AG04449 (cell line): Measurements from ENCODE around the gene BLCAP.

Experiments used
- CTCF ChIA-PET: fragments of 350-600 bp; formaldehyde crosslinking; extraction: SDS; loops from one replicate; lab custom pipeline; 2021; ENCODE audit warnings: antibody characterized with exemption; lab: Yijun Ruan, JAX
- POLR2A ChIA-PET: fragments of 400-600, 350-600 bp; formaldehyde crosslinking; extraction: SDS; loops from one replicate; lab custom pipeline; 2020; ENCODE audit warnings: antibody characterized with exemption, inconsistent platforms; lab: Yijun Ruan, JAX
- DNase-seq: peaks from one replicate; pipeline ENCODE4 v3.0.0-alpha.2; 2010; ENCODE audit warnings: low read depth, low spot score
- H3K4me3 ChIP-seq: 2 replicates; pipeline ENCODE4 v1.5.1; 2011; ENCODE audit warnings: low read depth, mild to moderate bottlenecking, control low read depth, low read length
- CTCF ChIP-seq: IDR thresholded peaks from one replicate; pipeline ENCODE4 v1.5.1; 2011; ENCODE audit warnings: mild to moderate bottlenecking, moderate library complexity, low read length, control low read depth, inconsistent platforms; ENCODE audit not compliant: insufficient read depth; ENCODE audit errors: missing control alignments

The BLCAP gene

DNA sequence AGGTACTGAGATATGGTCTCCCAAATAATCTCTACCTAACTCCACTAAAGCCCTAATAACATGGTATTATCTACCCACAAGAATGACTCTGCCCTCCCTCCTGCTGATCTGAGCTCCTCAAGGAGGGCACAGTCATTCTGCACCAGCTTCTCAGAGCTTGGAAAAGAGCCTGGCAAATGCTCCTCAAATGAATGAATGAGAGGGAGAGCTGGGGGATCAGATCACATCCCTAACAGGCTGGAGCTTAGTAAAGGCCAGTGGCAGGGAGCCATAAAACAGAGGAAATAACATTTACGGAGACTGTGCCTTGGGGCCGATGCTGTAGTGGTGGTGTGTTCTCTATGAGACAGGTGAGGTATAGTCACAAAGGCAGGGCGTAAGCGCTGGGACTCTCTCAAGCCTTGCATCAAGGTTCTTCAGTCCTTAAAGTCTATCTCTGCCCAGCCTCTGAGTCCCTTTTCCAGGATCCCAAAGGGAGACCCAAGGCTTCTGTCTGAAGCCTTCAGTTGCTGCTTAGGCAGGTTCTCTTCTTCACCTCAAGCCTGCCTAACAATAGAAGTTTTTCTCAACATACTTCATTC, 13.8 kb downstream of the BLCAP start:
- POLR2A ChIA-PET: interaction anchor here (0.5 to 1.5 kb wide), 2 partner anchors 14 to 302 kb away, joined by 3 to 4 read pairs; partner anchors contain the start of gene BLCAP
- no peak for DNase-seq

GRCh38 chr20:37511610-37512275, 15.9 kb downstream of the BLCAP start:
- DNase-seq: no peak
- no peak overlapping the region for H3K4me3 ChIP-seq
- ChIA-PET CTCF (interaction anchor here (0.8 to 1.5 kb wide), 3 partner anchors 9 to 316 kb away, joined by 3 to 4 read pairs (median 3); no protein-coding TSS in a partner anchor), POLR2A (interaction anchor here (0.6 kb wide), 1 partner anchor 121 kb away, joined by 5 read pairs; no protein-coding TSS in a partner anchor)
- no peak for TF ChIP-seq CTCF

More for the DNA sequence above, 13.8 kb downstream of the BLCAP start:
- no peak overlapping the region for H3K4me3 ChIP-seq
- TF ChIP-seq CTCF: no peak
- CTCF ChIA-PET: interaction anchor here (1.4 kb wide), 2 partner anchors 17 to 21 kb away, joined by 3 to 4 read pairs; no protein-coding TSS in a partner anchor

GRCh38 chr20:37510226-37510625, 17.4 kb downstream of the BLCAP start:
- DNase-seq: no peak
- H3K4me3 ChIP-seq: no peak overlapping the region
- POLR2A ChIA-PET: no interaction called here
- CTCF ChIA-PET: interaction anchor here (1.5 kb wide), 1 partner anchor 315 kb away, joined by 4 read pairs; no protein-coding TSS in a partner anchor
- TF ChIP-seq CTCF: no peak

DNA sequence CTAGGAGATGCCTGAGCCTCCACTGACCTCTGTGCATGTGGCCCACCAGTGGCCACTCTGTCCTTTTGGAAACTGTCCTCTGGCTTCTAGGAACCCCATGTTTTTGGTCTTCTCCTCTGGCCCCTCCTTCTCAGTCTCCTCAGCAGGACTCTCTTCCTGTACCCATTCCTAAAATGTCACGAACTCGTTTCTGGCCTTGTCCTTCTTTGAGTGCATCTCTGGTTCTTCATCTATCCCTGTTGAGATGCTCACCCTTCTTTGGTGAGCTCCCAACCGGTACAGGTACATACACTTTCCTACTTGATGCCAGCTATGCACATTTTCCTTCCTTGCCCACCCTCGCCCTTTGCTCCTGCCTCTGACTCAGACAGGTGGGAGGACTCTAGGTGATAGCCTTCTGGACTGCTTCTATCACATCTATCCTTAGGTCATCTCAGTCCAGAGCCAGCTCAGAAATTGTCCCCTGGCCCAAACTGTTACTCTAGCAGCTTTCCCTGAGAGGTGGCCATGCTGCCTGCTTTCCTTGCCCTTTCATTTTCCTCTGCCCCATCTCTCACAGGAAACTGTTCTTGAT, 21.4 kb downstream of the BLCAP start:
- ChIA-PET POLR2A (interaction anchor here (1.3 to 1.5 kb wide), 2 partner anchors 12 to 25 kb away, joined by 3 to 4 read pairs; no protein-coding TSS in a partner anchor), CTCF (interaction anchor here (1.0 to 1.3 kb wide), 2 partner anchors 11 to 237 kb away, joined by 3 read pairs; no protein-coding TSS in a partner anchor)
- no peak for DNase-seq
- no peak for TF ChIP-seq CTCF
- no peak overlapping the region for H3K4me3 ChIP-seq

DNA sequence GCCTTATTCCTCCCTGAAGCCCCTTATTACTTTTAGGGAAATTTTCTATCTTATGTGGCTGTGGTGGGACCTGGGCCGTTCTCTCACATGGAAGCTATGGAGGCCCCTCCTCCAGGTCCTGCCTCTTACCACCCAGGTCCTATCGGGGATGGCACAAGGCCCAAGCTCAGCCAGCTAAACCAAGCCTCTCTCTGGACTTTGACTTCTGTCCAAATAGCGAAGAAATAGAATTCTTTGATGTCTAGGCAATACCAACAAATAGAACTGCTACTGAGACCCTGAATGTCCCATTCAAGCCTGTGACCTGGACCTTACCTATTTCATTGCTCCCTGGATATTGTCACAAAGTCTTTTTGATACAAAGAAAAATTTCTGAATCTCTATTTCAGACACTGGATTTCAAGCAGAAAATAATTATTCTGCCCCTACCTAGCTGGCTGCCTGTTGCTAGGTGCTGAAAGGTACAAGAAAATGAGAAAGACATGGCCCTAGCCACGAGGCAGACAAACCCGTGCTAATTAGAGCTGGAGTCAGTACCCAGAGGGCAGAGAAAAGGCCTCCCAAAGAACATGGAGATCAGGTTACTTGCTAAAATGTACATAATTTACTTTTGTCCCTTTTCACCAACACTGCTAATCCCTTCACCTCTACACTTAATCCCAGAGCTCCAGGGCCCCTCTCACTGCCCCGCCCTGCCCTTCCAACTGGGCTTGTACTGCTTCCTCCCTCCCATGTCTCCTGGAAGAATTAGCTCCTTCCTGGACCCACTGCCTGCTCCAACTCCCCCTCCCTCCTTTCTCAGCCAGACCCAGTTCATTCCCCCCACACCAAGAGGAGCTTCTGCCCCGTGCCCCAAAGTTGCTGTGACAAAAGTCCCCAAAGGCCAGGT, 22.2 kb downstream of the BLCAP start:
- ChIA-PET POLR2A (interaction anchor here (1.3 to 1.5 kb wide), 2 partner anchors 12 to 26 kb away, joined by 3 to 4 read pairs; no protein-coding TSS in a partner anchor), CTCF (interaction anchor here (1.0 to 1.3 kb wide), 2 partner anchors 12 to 236 kb away, joined by 3 read pairs; no protein-coding TSS in a partner anchor)
- TF ChIP-seq CTCF: no peak
- DNase-seq: no peak
- H3K4me3 ChIP-seq: no peak overlapping the region
